Measurements from ENCODE around the gene ATG14. TPM values are rescaled to one million over a fixed set of nuclear protein-coding genes. Genes with fewer than 3 reads are reported as not detected.
A peak's percentile ranks its signal among the peaks of the same experiment; 100 is the strongest.

ATG14 gene
- total RNA-seq, 1 experiment from 2014 or later, result 8.1 TPM

GRCh38 chr14:55340482-55340881, 71.1 kb downstream of the ATG14 start:
- DNase-seq, result no peak
- H3K9me3 Mint-ChIP-seq (ENCODE audit: low read depth, unreplicated experiment), result no peaks in the 10 kb centered on the region
- no peak overlapping the region for H3K4me3 Mint-ChIP-seq (ENCODE audit: low read depth, unreplicated experiment)
- H3K27ac Mint-ChIP-seq (ENCODE audit: unreplicated experiment), result no peak overlapping the region
- H3K4me1 Mint-ChIP-seq (ENCODE audit: low read depth, unreplicated experiment), result peaks cover 53% of the 10 kb centered on the region
- CTCF ChIA-PET, result no interaction called here
- TF ChIP-seq, protein P1, sequence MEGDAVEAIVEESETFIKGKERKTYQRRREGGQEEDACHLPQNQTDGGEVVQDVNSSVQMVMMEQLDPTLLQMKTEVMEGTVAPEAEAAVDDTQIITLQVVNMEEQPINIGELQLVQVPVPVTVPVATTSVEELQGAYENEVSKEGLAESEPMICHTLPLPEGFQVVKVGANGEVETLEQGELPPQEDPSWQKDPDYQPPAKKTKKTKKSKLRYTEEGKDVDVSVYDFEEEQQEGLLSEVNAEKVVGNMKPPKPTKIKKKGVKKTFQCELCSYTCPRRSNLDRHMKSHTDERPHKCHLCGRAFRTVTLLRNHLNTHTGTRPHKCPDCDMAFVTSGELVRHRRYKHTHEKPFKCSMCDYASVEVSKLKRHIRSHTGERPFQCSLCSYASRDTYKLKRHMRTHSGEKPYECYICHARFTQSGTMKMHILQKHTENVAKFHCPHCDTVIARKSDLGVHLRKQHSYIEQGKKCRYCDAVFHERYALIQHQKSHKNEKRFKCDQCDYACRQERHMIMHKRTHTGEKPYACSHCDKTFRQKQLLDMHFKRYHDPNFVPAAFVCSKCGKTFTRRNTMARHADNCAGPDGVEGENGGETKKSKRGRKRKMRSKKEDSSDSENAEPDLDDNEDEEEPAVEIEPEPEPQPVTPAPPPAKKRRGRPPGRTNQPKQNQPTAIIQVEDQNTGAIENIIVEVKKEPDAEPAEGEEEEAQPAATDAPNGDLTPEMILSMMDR (IDR thresholded peaks at IDR 0.05; ENCODE audit: unreplicated experiment), result no peak
- intact Hi-C loops (cut with micrococcal nuclease; ENCODE audit: unreplicated experiment), result no loop called here
- no peaks in the 10 kb centered on the region for H3K27me3 Mint-ChIP-seq (ENCODE audit: unreplicated experiment)
- peaks cover 9% of the 10 kb centered on the region for H3K36me3 Mint-ChIP-seq (ENCODE audit: insufficient read depth, unreplicated experiment)
- no TSS peak for BruUV-seq (replicated peaks)

DNA sequence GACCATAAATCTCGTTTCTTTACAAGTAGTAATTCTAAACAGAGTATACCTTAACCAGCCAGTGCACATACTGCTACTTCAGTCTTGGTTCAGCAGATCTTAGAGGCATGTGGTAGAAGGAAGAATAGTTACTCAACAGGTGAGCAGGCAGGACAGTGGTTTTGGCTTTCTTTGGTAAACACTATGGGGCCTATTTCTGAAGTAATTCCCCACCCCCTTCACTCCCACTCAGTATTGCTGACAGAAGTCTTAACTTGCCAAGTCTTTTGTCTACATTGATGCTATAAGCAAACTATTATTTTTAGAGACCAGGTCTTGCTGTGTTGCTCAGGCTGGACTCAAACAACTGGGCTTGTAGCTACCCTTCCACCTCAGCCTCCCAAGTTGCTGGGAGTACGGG, 71.9 kb downstream of the ATG14 start:
- Mint-ChIP-seq H3K4me1 (ENCODE audit: low read depth, unreplicated experiment) (peaks cover 53% of the 10 kb centered on the region), H3K4me3 (ENCODE audit: low read depth, unreplicated experiment) (no peak overlapping the region), H3K36me3 (ENCODE audit: insufficient read depth, unreplicated experiment) (peaks cover 9% of the 10 kb centered on the region), H3K27ac (ENCODE audit: unreplicated experiment) (no peak overlapping the region), H3K9me3 (ENCODE audit: low read depth, unreplicated experiment) (no peaks in the 10 kb centered on the region), H3K27me3 (ENCODE audit: unreplicated experiment) (no peaks in the 10 kb centered on the region)
- BruUV-seq (replicated peaks), result no TSS peak
- no peak for DNase-seq
- TF ChIP-seq, protein P1 (IDR thresholded peaks at IDR 0.05; ENCODE audit: unreplicated experiment), result no peak
- CTCF ChIA-PET, result no interaction called here
- intact Hi-C loops (cut with micrococcal nuclease; ENCODE audit: unreplicated experiment), result loop anchor here (5.0 kb wide), 1 partner anchor 67 kb away; the partner anchor contains the start of gene FBXO34

- Mint-ChIP-seq H3K4me1 (ENCODE audit: low read depth, unreplicated experiment) (peaks cover 66% of the 10 kb centered on the region), H3K36me3 (ENCODE audit: insufficient read depth, unreplicated experiment) (peaks cover 33% of the 10 kb centered on the region), H3K4me3 (ENCODE audit: low read depth, unreplicated experiment) (peak overlapping the region; percentile 44), H3K9me3 (ENCODE audit: low read depth, unreplicated experiment) (no peaks in the 10 kb centered on the region), H3K27ac (ENCODE audit: unreplicated experiment) (peak overlapping the region; percentile 80), H3K27me3 (ENCODE audit: unreplicated experiment) (no peaks in the 10 kb centered on the region)
- intact Hi-C loops (cut with micrococcal nuclease; ENCODE audit: unreplicated experiment), result loop anchor here (5.0 kb wide), 1 partner anchor 64 kb away; the partner anchor contains the start of gene FBXO34
- no TSS peak for BruUV-seq (replicated peaks)
- DNase-seq, result no peak
- CTCF ChIA-PET, result interaction anchor here (0.6 to 1.0 kb wide), 2 partner anchors 18 to 95 kb away, joined by 3 to 5 read pairs; no protein-coding TSS in a partner anchor
- TF ChIP-seq, protein P1 (IDR thresholded peaks at IDR 0.05; ENCODE audit: unreplicated experiment), result no peak
Observed at GRCh38 chr14:55336691-55337090, 74.9 kb downstream of the ATG14 start.

- TF ChIP-seq, protein P1 (IDR thresholded peaks at IDR 0.05; ENCODE audit: unreplicated experiment), result no peak
- intact Hi-C loops (cut with micrococcal nuclease; ENCODE audit: unreplicated experiment), result loop anchor here (5.0 kb wide), 1 partner anchor 64 kb away; the partner anchor contains the start of gene FBXO34
- CTCF ChIA-PET, result interaction anchor here (0.6 to 1.0 kb wide), 2 partner anchors 18 to 96 kb away, joined by 3 to 5 read pairs; no protein-coding TSS in a partner anchor
- DNase-seq, result peak; percentile 76
- no TSS peak for BruUV-seq (replicated peaks)
- peaks cover 33% of the 10 kb centered on the region for H3K36me3 Mint-ChIP-seq (ENCODE audit: insufficient read depth, unreplicated experiment)
- H3K4me3 Mint-ChIP-seq (ENCODE audit: low read depth, unreplicated experiment), result peak overlapping the region; percentile 44
- H3K4me1 Mint-ChIP-seq (ENCODE audit: low read depth, unreplicated experiment), result peaks cover 63% of the 10 kb centered on the region
- no peaks in the 10 kb centered on the region for H3K9me3 Mint-ChIP-seq (ENCODE audit: low read depth, unreplicated experiment)
- H3K27me3 Mint-ChIP-seq (ENCODE audit: unreplicated experiment), result no peaks in the 10 kb centered on the region
- H3K27ac Mint-ChIP-seq (ENCODE audit: unreplicated experiment), result peak overlapping the region; percentile 80
Observed at GRCh38 chr14:55336162-55336561, 75.5 kb downstream of the ATG14 start.
